HepG2 (cell line): ENCODE results near the gene KDM8. TPM values are rescaled to one million over a fixed set of nuclear protein-coding genes. Genes with fewer than 3 reads are reported as not detected.

ENCODE experiments used
- ADNP ChIP-seq: sonication (generic); formaldehyde crosslinking; IDR thresholded peaks from 2 replicates; pipeline ENCODE4 v1.4.0; 2020; ENCODE audit warnings: missing genetic modification reagents
- CCDC6 ChIP-seq: sonication (generic); formaldehyde crosslinking; IDR thresholded peaks from 2 replicates; pipeline ENCODE4 v1.8.1; 2022; ENCODE audit warnings: mild to moderate bottlenecking, missing genetic modification reagents, moderate library complexity
- HOXD1 ChIP-seq: sonication (generic); formaldehyde crosslinking; IDR thresholded peaks from 2 replicates; pipeline ENCODE4 v1.5.0; 2020; ENCODE audit warnings: missing genetic modification reagents
- MIXL1 ChIP-seq: IDR thresholded peaks from 2 replicates; pipeline ENCODE4 v1.6.1; 2016
- NBN ChIP-seq: fragments of 450-650 bp; conservative IDR thresholded peaks from 2 replicates; pipeline ENCODE4 v1.6.1; 2017
- SOX5 ChIP-seq: IDR thresholded peaks from 2 replicates; pipeline ENCODE4 v1.6.1; 2016; ENCODE audit warnings: borderline replicate concordance
- SRY ChIP-seq: sonication (generic); formaldehyde crosslinking; IDR thresholded peaks from 2 replicates; pipeline ENCODE4 v1.8.0; 2022; ENCODE audit warnings: mild to moderate bottlenecking, missing genetic modification reagents
- SYNCRIP ChIP-seq: fragments of 200-400 bp; formaldehyde crosslinking; IDR thresholded peaks from 2 replicates; pipeline ENCODE4 v1.6.1; 2018; ENCODE audit warnings: mild to moderate bottlenecking, low read depth, low read length; ENCODE audit not compliant: insufficient read depth
- TSC22D2 ChIP-seq: sonication (generic); formaldehyde crosslinking; IDR thresholded peaks from 2 replicates; pipeline ENCODE4 v1.5.1; 2020; ENCODE audit warnings: missing genetic modification reagents, mild to moderate bottlenecking, borderline replicate concordance
- YEATS2 ChIP-seq: sonication (generic); formaldehyde crosslinking; IDR thresholded peaks from 2 replicates; pipeline ENCODE4 v1.4.0; 2020; ENCODE audit warnings: missing genetic modification reagents, borderline replicate concordance
- ZFP82 ChIP-seq: sonication (generic); formaldehyde crosslinking; IDR thresholded peaks from 2 replicates; pipeline ENCODE4 v1.5.1; 2020; ENCODE audit warnings: mild to moderate bottlenecking, missing genetic modification reagents, borderline replicate concordance
- ZMAT3 ChIP-seq: sonication (generic); formaldehyde crosslinking; conservative IDR thresholded peaks from 2 replicates; pipeline ENCODE4 v1.7.0; 2021; ENCODE audit warnings: missing genetic modification reagents
- ZNF552 ChIP-seq: sonication (generic); formaldehyde crosslinking; IDR thresholded peaks from 2 replicates; pipeline ENCODE4 v1.9.0; 2022; ENCODE audit warnings: missing genetic modification reagents, mild to moderate bottlenecking, borderline replicate concordance
- ZNF605 ChIP-seq: sonication (generic); formaldehyde crosslinking; IDR thresholded peaks from 2 replicates; pipeline ENCODE4 v1.8.0; 2022; ENCODE audit warnings: mild to moderate bottlenecking, missing genetic modification reagents
- ZNF737 ChIP-seq: sonication (generic); formaldehyde crosslinking; IDR thresholded peaks from 2 replicates; pipeline ENCODE4 v1.5.0; 2020; ENCODE audit warnings: missing genetic modification reagents, mild to moderate bottlenecking, borderline replicate concordance
- ZNF772 ChIP-seq: sonication (generic); formaldehyde crosslinking; IDR thresholded peaks from 2 replicates; pipeline ENCODE4 v1.5.0; 2020; ENCODE audit warnings: mild to moderate bottlenecking, missing genetic modification reagents
- ZNF792 ChIP-seq: IDR thresholded peaks from 2 replicates; pipeline ENCODE4 v1.6.1; 2016
- ZSCAN12 ChIP-seq: sonication (generic); formaldehyde crosslinking; IDR thresholded peaks from 2 replicates; pipeline ENCODE4 v1.9.0; 2021; ENCODE audit warnings: mild to moderate bottlenecking, missing genetic modification reagents
- polyA plus RNA-seq, 8 experiments: library from polyadenylated mRNA; depleted of rRNA in 3 of 8; stranded (reverse) in 7 of 8; unstranded in 1 of 8; fragments of >200 nt; fragmentation: Illumina TruSeq in 4 of 8; extraction: Trizol in 4 of 8; gene quantifications; 2 replicates each; pipeline versions ENCODE4 v1.2.1 to v1.2.3, GENCODE V29; 2011 to 2016; ENCODE audit warnings: low read depth in 4 of 8, missing spikeins in 1 of 8, mixed read lengths in 1 of 8; ENCODE audit not compliant: insufficient read depth in 1 of 8
- total RNA-seq, 5 experiments: library from RNA; depleted of rRNA; stranded (reverse); fragments of >200 nt; fragmentation: Illumina TruSeq; extraction: Trizol; gene quantifications; 2 replicates each; pipeline ENCODE4 v1.2.3, GENCODE V29; 2016; ENCODE audit warnings: low read depth in 1 of 5
- TF ChIP-seq, protein P1 (sequence below): sonication (generic); formaldehyde crosslinking; IDR thresholded peaks from 2 replicates; pipeline ENCODE4 v1.8.1; 2023; ENCODE audit warnings: mild to moderate bottlenecking, missing genetic modification reagents, borderline replicate concordance
- TF ChIP-seq, protein P2 (sequence below): IDR thresholded peaks from 2 replicates; pipeline ENCODE4 v1.6.1; 2016; ENCODE audit warnings: missing genetic modification reagents, missing compliant biosample characterization
- TF ChIP-seq, protein P3 (sequence below): IDR thresholded peaks from 2 replicates; pipeline ENCODE4 v1.6.1; 2018; ENCODE audit warnings: missing genetic modification reagents, mild to moderate bottlenecking, missing compliant biosample characterization
- TF ChIP-seq, protein P4 (sequence below): sonication (generic); formaldehyde crosslinking; IDR thresholded peaks from 2 replicates; pipeline ENCODE4 v1.4.0; 2020; ENCODE audit warnings: missing genetic modification reagents, borderline replicate concordance
- TF ChIP-seq, protein P5 (sequence below): sonication (generic); formaldehyde crosslinking; IDR thresholded peaks from 2 replicates; pipeline ENCODE4 v1.4.0; 2020; ENCODE audit warnings: missing genetic modification reagents
- TF ChIP-seq, protein P6 (sequence below): sonication (generic); formaldehyde crosslinking; IDR thresholded peaks from 2 replicates; pipeline ENCODE4 v1.4.0; 2020; ENCODE audit warnings: mild to moderate bottlenecking, missing genetic modification reagents, borderline replicate concordance

Gene KDM8
- total and polyA plus RNA-seq, 2 of the 13 experiments (the other 11 are each of a cell fraction or from before 2014, with no cell fraction given) = 3.3 to 8.6 TPM

DNA sequence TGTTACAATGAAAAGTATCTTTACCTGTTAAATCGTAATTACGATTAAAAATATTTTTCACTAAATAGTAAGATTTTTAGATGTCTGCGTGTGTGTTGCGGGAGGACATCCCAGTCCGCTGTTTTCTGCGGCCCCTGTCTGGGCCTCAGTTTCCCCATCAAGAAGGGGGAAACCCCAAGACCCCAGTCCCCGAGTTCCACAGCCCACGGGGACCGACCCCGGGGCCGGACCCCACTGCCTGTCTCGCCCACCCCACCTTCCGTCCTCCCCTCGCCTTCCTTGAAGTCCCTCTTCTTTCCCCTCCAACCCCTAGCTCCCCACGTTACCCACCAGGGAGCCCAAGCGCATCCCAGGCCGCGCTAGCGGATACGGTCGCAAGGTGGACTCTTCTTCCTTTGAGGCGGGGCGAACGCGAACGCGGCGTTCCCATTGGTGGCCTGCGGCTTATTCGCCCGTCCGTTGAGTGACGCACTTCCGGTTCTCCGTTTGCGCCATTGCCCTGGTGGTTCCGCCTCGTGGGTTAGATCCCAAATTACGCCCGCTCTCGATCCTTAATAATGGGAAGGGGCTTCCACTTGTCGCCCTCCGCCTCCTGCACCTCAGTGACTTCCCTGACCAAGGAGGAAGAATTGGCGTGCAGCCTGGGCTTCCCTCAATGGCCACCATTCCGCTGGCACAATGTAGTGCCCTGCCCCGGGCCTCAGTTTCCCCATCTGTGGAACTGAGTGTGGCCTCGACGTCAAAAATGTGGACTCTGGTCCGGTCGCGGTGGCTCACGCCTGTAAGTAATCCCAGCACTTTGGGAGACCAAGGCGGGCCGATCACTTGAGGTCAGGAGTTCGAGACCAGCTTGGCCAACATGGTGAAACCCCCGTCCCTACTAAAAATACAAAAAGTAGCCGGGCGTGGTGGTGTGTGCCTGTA, 65.3 kb downstream of the KDM8 start, which contains the start of gene NSMCE1 (continued):
- TF ChIP-seq ZNF552 (CRISPR knock-in tag) (peak; percentile 89), ZSCAN12 (peak; percentile 55; the same call in 1 of the 2 replicates), YEATS2 (peak; percentile 89; the same call in 1 of the 2 replicates), MIXL1 (CRISPR knock-in tag) (peak; percentile 68; the same call in 1 of the 2 replicates), ZNF737 (no peak), HOXD1 (peak; percentile 69), TSC22D2 (no peak), NBN (no peak), CCDC6 (CRISPR knock-in tag) (peak; percentile 80), ZFP82 (peak; percentile 87; the same call in 1 of the 2 replicates), ADNP (CRISPR knock-in tag) (peak; percentile 89), ZNF605 (CRISPR knock-in tag) (peak; percentile 92), SOX5 (CRISPR knock-in tag) (peak; percentile 16; the same call in 1 of the 2 replicates), ZNF772 (CRISPR knock-in tag) (peak; percentile 77), ZMAT3 (CRISPR knock-in tag) (0 out of 2 replicates have a peak, but pooled peaks have one; percentile 33), SRY (CRISPR knock-in tag) (peak; percentile 83), ZNF792 (CRISPR knock-in tag) (peak; percentile 56; the same call in 1 of the 2 replicates), SYNCRIP (no peak)
- TF ChIP-seq, protein P1, sequence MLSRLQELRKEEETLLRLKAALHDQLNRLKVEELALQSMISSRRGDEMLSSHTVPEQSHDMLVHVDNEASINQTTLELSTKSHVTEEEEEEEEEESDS = no peak; the same call in none of the 2 replicates
- TF ChIP-seq, protein P2, sequence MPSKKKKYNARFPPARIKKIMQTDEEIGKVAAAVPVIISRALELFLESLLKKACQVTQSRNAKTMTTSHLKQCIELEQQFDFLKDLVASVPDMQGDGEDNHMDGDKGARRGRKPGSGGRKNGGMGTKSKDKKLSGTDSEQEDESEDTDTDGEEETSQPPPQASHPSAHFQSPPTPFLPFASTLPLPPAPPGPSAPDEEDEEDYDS = peak; percentile 98
- TF ChIP-seq, protein P3, sequence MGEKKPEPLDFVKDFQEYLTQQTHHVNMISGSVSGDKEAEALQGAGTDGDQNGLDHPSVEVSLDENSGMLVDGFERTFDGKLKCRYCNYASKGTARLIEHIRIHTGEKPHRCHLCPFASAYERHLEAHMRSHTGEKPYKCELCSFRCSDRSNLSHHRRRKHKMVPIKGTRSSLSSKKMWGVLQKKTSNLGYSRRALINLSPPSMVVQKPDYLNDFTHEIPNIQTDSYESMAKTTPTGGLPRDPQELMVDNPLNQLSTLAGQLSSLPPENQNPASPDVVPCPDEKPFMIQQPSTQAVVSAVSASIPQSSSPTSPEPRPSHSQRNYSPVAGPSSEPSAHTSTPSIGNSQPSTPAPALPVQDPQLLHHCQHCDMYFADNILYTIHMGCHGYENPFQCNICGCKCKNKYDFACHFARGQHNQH = peak; percentile 38; the same call in 1 of the 2 replicates
- TF ChIP-seq, protein P4, sequence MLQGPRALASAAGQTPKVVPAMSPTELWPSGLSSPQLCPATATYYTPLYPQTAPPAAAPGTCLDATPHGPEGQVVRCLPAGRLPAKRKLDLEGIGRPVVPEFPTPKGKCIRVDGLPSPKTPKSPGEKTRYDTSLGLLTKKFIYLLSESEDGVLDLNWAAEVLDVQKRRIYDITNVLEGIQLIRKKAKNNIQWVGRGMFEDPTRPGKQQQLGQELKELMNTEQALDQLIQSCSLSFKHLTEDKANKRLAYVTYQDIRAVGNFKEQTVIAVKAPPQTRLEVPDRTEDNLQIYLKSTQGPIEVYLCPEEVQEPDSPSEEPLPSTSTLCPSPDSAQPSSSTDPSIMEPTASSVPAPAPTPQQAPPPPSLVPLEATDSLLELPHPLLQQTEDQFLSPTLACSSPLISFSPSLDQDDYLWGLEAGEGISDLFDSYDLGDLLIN = peak; percentile 82; the same call in 1 of the 2 replicates
- TF ChIP-seq, protein P5, sequence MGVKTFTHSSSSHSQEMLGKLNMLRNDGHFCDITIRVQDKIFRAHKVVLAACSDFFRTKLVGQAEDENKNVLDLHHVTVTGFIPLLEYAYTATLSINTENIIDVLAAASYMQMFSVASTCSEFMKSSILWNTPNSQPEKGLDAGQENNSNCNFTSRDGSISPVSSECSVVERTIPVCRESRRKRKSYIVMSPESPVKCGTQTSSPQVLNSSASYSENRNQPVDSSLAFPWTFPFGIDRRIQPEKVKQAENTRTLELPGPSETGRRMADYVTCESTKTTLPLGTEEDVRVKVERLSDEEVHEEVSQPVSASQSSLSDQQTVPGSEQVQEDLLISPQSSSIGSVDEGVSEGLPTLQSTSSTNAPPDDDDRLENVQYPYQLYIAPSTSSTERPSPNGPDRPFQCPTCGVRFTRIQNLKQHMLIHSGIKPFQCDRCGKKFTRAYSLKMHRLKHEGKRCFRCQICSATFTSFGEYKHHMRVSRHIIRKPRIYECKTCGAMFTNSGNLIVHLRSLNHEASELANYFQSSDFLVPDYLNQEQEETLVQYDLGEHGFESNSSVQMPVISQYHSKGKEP (CRISPR knock-in tag) = no peak
- TF ChIP-seq, protein P6, sequence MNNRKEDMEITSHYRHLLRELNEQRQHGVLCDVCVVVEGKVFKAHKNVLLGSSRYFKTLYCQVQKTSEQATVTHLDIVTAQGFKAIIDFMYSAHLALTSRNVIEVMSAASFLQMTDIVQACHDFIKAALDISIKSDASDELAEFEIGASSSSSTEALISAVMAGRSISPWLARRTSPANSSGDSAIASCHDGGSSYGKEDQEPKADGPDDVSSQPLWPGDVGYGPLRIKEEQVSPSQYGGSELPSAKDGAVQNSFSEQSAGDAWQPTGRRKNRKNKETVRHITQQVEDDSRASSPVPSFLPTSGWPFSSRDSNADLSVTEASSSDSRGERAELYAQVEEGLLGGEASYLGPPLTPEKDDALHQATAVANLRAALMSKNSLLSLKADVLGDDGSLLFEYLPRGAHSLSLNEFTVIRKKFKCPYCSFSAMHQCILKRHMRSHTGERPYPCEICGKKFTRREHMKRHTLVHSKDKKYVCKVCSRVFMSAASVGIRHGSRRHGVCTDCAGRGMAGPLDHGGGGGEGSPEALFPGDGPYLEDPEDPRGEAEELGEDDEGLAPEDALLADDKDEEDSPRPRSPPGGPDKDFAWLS (CRISPR knock-in tag) = no peak; the same call in 1 of the 2 replicates
